ENCODE results near the gene MEF2A. TPM values are rescaled to one million over a fixed set of nuclear protein-coding genes. Genes with fewer than 3 reads are reported as not detected.

MEF2A gene
- total RNA-seq, 2 donors from 2014 or later, result 20.1 to 36.8 TPM

- Histone ChIP-seq H3K4me3 (no peak overlapping the region), H3K9me3 (no peaks in the 10 kb centered on the region), H3K4me1 (no peaks in the 10 kb centered on the region), H3K36me3 (no peaks in the 10 kb centered on the region), H3K9ac (ENCODE audit: low read depth in 2 of 2, low read length in 2 of 2) (no peak overlapping the region), H3K27me3 (no peaks in the 10 kb centered on the region), H3K27ac (no peak overlapping the region)
- intact Hi-C loops (cut with DNase I), result no loop called here
- TF ChIP-seq CTCF (IDR thresholded peaks at IDR 0.05), result no peak
- no peak for DNase-seq
Observed at GRCh38 chr15:99592145-99592791, 26.5 kb downstream of the MEF2A start.

GRCh38 chr15:99593070-99593469 lies 27.3 kb downstream of the MEF2A start:
- Histone ChIP-seq H3K27me3 (no peaks in the 10 kb centered on the region), H3K27ac (no peak overlapping the region), H3K36me3 (no peaks in the 10 kb centered on the region), H3K4me1 (no peaks in the 10 kb centered on the region), H3K9me3 (no peaks in the 10 kb centered on the region), H3K4me3 (no peak overlapping the region), H3K9ac (ENCODE audit: low read depth in 2 of 2, low read length in 2 of 2) (no peak overlapping the region)
- intact Hi-C loops (cut with DNase I), result no loop called here
- no peak for DNase-seq
- TF ChIP-seq CTCF (IDR thresholded peaks at IDR 0.05), result no peak

- Histone ChIP-seq H3K4me3 (no peak overlapping the region), H3K27ac (no peak overlapping the region), H3K9ac (ENCODE audit: low read depth in 2 of 2, low read length in 2 of 2) (no peak overlapping the region), H3K36me3 (no peaks in the 10 kb centered on the region), H3K4me1 (no peaks in the 10 kb centered on the region), H3K27me3 (no peaks in the 10 kb centered on the region), H3K9me3 (no peaks in the 10 kb centered on the region)
- no peak for DNase-seq
- intact Hi-C loops (cut with DNase I), result no loop called here
- TF ChIP-seq CTCF (IDR thresholded peaks at IDR 0.05), result no peak
Observed at GRCh38 chr15:99594916-99595315, 29.1 kb downstream of the MEF2A start.

GRCh38 chr15:99598296-99598695 lies 32.5 kb downstream of the MEF2A start:
- no peak for DNase-seq
- H3K36me3 ChIP-seq, result no peaks in the 10 kb centered on the region
- H3K27ac ChIP-seq, result no peak overlapping the region
- H3K4me1 ChIP-seq, result no peaks in the 10 kb centered on the region
- no peak overlapping the region for H3K4me3 ChIP-seq
- TF ChIP-seq CTCF (IDR thresholded peaks at IDR 0.05), result no peak
- no peak overlapping the region for H3K9ac ChIP-seq (ENCODE audit: low read depth in 2 of 2, low read length in 2 of 2)
- intact Hi-C loops (cut with DNase I), result no loop called here
- no peaks in the 10 kb centered on the region for H3K27me3 ChIP-seq
- no peaks in the 10 kb centered on the region for H3K9me3 ChIP-seq

GRCh38 chr15:99603828-99604227 lies 38.0 kb downstream of the MEF2A start:
- no peak for TF ChIP-seq CTCF (IDR thresholded peaks at IDR 0.05)
- H3K4me3 ChIP-seq, result no peak overlapping the region
- H3K27ac ChIP-seq, result no peak overlapping the region
- intact Hi-C loops (cut with DNase I), result no loop called here
- no peak overlapping the region for H3K9ac ChIP-seq (ENCODE audit: low read depth in 2 of 2, low read length in 2 of 2)
- no peaks in the 10 kb centered on the region for H3K36me3 ChIP-seq
- no peaks in the 10 kb centered on the region for H3K4me1 ChIP-seq
- no peaks in the 10 kb centered on the region for H3K27me3 ChIP-seq
- H3K9me3 ChIP-seq, result no peaks in the 10 kb centered on the region
- no peak for DNase-seq

All from colonic mucosa (tissue), 4 donors.